OCI-LY3 (cell line): ENCODE results near the gene CYP1A2.

Source experiments
- H2AFZ ChIP-seq: fragments of 200-600, 300-600 bp; shearing (Covaris generic); 2 replicates; pipeline ENCODE4 v1.6.0; 2014; ENCODE audit warnings: antibody characterized with exemption, low read depth, low read length
- H3K27ac ChIP-seq: fragments of 200-600, 300-600 bp; sonication (generic); 2 replicates; pipeline ENCODE4 v1.5.1; 2014; ENCODE audit warnings: mild to moderate bottlenecking, low read length, moderate library complexity, mixed read lengths
- H3K27me3 ChIP-seq: fragments of 200-600, 300-600 bp; sonication (generic); 2 replicates; pipeline ENCODE4 v1.6.1; 2014; ENCODE audit warnings: low read depth, low read length, mixed read lengths
- H3K36me3 ChIP-seq: fragments of 200-600, 300-600 bp; sonication (generic); replicated peaks from 2 replicates; pipeline ENCODE3; 2014; ENCODE audit warnings: low read depth, low read length, mixed read lengths
- H3K4me1 ChIP-seq: fragments of 300-600, 200-600 bp; sonication (generic); 2 replicates; pipeline ENCODE4 v1.6.1; 2014; ENCODE audit warnings: low read length, mixed read lengths
- H3K4me2 ChIP-seq: fragments of 200-600, 300-600 bp; sonication (generic); 2 replicates; pipeline ENCODE4 v1.6.1; 2014; ENCODE audit warnings: low read length, mixed read lengths
- H3K4me3 ChIP-seq: fragments of 300-600, 200-600 bp; sonication (generic); 2 replicates; pipeline ENCODE4 v1.5.1; 2014; ENCODE audit warnings: antibody characterized with exemption, mild to moderate bottlenecking, low read length, moderate library complexity
- H3K79me2 ChIP-seq: fragments of 300-600, 200-600 bp; shearing (Covaris generic); 2 replicates; pipeline ENCODE4 v1.6.1; 2014; ENCODE audit warnings: mild to moderate bottlenecking, low read length, mixed read lengths
- H3K9ac ChIP-seq: fragments of 300-600, 200-600 bp; shearing (Covaris generic); 2 replicates; pipeline ENCODE4 v1.6.0; 2014; ENCODE audit warnings: mild to moderate bottlenecking, low read length, moderate library complexity
- H3K9me3 ChIP-seq: fragments of 200-600, 300-600 bp; shearing (Covaris generic); 2 replicates; pipeline ENCODE4 v1.6.1; 2014; ENCODE audit warnings: low read length, mixed read lengths; ENCODE audit not compliant: insufficient read depth
- H4K20me1 ChIP-seq: fragments of 200-600, 300-600 bp; sonication (generic); 2 replicates; pipeline ENCODE4 v1.6.1; 2016; ENCODE audit warnings: low read length, mixed read lengths; ENCODE audit not compliant: insufficient read depth
- EZH2phosphoT487 ChIP-seq: fragments of 200-600 bp; shearing (Covaris generic); IDR thresholded peaks from 2 replicates; pipeline ENCODE4 v1.6.1; 2018; ENCODE audit warnings: antibody characterized with exemption, mixed run types, low read depth
- TF ChIP-seq, protein P1 (sequence below): fragments of 200-600, 300-600 bp; sonication (generic); IDR thresholded peaks from 2 replicates; pipeline ENCODE4 v1.5.1; 2014; ENCODE audit warnings: antibody characterized with exemption, low read length, low read depth

CYP1A2 gene

DNA sequence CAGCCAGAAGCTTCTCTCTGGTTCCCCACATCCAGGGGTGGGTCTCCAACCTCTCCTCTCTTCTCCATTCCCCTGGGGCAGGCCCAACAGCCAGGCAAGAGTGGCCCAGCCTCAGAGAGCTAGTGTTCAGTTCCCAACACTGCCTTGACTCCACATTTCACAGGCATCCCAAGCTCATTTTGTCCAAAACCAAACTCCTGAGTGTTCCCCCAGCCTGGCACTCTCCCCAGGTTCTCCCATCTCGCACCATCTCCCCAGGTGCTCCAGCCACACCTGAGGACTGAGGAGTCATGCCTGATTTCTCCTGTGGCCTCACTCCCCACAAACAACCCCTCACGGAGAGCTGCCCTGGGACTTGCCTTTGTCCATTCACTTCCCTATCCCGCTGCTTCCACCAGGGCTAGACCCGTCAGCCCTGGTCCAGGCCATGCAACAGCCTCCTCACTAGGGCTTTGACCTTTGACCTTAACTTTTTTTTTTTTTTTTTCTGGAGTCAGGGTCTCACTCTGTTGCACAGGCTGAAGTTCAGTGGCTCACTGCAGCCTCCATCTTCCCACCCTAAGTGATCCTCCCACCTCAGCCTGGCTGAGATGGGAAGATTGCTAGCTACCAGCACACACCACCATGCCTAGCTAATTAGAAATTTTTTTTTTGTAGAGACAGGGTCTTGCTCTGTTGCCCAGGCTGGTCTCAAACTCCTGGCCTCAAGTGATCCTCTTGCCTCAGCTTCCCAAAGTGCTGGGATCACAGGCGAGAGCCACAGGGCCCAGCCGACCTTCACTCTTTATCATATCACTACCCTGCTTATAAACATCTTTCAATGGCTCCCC lies 29.3 kb downstream of the CYP1A2 start:
- Histone ChIP-seq H3K27ac (peak overlapping the region; percentile 97), H3K9me3 (no peaks in the 10 kb centered on the region), H3K27me3 (no peaks in the 10 kb centered on the region), H3K4me3 (peak overlapping the region; percentile 24), H3K4me2 (peak overlapping the region; percentile 62), H3K36me3 (peaks cover 15% of the 10 kb centered on the region), H3K79me2 (peaks cover 82% of the 10 kb centered on the region), H2AFZ (no peak overlapping the region), H3K9ac (peak overlapping the region; percentile 84), H4K20me1 (no peaks in the 10 kb centered on the region), H3K4me1 (peaks cover 83% of the 10 kb centered on the region)
- no peak for TF ChIP-seq EZH2phosphoT487
- TF ChIP-seq, protein P1, sequence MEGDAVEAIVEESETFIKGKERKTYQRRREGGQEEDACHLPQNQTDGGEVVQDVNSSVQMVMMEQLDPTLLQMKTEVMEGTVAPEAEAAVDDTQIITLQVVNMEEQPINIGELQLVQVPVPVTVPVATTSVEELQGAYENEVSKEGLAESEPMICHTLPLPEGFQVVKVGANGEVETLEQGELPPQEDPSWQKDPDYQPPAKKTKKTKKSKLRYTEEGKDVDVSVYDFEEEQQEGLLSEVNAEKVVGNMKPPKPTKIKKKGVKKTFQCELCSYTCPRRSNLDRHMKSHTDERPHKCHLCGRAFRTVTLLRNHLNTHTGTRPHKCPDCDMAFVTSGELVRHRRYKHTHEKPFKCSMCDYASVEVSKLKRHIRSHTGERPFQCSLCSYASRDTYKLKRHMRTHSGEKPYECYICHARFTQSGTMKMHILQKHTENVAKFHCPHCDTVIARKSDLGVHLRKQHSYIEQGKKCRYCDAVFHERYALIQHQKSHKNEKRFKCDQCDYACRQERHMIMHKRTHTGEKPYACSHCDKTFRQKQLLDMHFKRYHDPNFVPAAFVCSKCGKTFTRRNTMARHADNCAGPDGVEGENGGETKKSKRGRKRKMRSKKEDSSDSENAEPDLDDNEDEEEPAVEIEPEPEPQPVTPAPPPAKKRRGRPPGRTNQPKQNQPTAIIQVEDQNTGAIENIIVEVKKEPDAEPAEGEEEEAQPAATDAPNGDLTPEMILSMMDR, result no peak

DNA sequence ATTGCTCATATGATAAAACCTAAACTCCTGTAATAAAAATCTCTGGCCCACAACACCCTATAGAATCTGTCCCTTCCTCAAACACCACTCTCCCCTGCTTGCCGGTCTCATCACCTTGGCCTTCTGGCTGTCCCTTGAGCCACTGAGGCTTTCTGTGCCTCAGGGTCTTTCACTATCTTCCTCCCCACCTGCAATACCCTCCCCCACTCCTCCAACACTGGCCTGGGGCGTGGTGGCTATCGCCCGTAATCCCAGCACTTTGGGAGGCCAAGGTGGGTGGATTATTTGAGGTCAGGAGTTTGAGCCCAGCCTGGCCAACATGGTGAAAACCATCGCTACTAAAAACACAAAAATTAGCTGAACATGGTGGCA lies 29.9 kb downstream of the CYP1A2 start:
- H3K4me1 ChIP-seq, result peaks cover 81% of the 10 kb centered on the region
- H3K36me3 ChIP-seq, result peaks cover 21% of the 10 kb centered on the region
- peak overlapping the region; percentile 97 for H3K27ac ChIP-seq
- peak overlapping the region; percentile 84 for H3K9ac ChIP-seq
- H3K4me2 ChIP-seq, result peak overlapping the region; percentile 62
- no peak overlapping the region for H3K4me3 ChIP-seq
- no peak overlapping the region for H2AFZ ChIP-seq
- H3K27me3 ChIP-seq, result no peaks in the 10 kb centered on the region
- no peaks in the 10 kb centered on the region for H3K9me3 ChIP-seq
- no peaks in the 10 kb centered on the region for H4K20me1 ChIP-seq
- H3K79me2 ChIP-seq, result peaks cover 82% of the 10 kb centered on the region
- TF ChIP-seq, protein P1, result no peak
- no peak for TF ChIP-seq EZH2phosphoT487

DNA sequence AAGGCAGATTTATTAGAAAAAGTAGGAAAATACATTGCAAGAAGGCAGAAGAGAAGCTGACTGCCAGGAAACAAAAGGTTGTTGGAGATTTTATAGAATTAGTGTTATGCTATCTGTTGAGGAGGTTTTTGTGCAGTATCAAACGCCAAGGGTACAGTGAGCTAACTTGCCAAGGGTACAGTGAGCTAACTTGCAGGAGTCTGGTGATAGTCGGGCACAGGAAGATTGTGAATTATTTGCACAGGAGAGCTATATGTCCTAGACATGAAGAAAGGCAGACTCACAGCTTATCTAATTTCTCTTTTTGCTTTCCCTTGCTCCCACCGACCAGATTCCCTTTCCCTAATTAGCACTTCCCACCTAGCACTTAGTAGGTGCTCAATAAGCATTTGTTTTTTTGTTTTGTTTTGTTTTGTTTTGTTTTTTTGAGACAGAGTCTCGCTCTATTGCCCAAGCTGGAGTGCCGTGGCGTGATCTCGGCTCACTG lies 30.6 kb downstream of the CYP1A2 start:
- H3K9ac ChIP-seq, result peak overlapping the region; percentile 84; the same call in 1 of the 2 replicates

More for the DNA sequence above, 30.6 kb downstream of the CYP1A2 start:
- TF ChIP-seq, protein P1, result no peak
- TF ChIP-seq EZH2phosphoT487, result no peak
- H4K20me1 ChIP-seq, result no peaks in the 10 kb centered on the region
- peaks cover 26% of the 10 kb centered on the region for H3K36me3 ChIP-seq
- no peak overlapping the region for H3K4me3 ChIP-seq
- H3K4me1 ChIP-seq, result peaks cover 81% of the 10 kb centered on the region
- no peaks in the 10 kb centered on the region for H3K9me3 ChIP-seq
- H3K79me2 ChIP-seq, result peaks cover 83% of the 10 kb centered on the region
- peak overlapping the region; percentile 97 for H3K27ac ChIP-seq
- H3K4me2 ChIP-seq, result peak overlapping the region; percentile 62; the same call in 1 of the 2 replicates
- H3K27me3 ChIP-seq, result no peaks in the 10 kb centered on the region
- no peak overlapping the region for H2AFZ ChIP-seq
